Subcutaneous adipose tissue (tissue), 4 donors: Measurements from ENCODE around the gene CISD3. TPM values are rescaled to one million over a fixed set of nuclear protein-coding genes. Genes with fewer than 3 reads are reported as not detected.

Source experiments
- CTCF ChIP-seq: fragments of 450-650 bp; IDR thresholded peaks from one replicate; pipeline ENCODE4 v1.5.1; 2016; ENCODE audit warnings: low read depth, mild to moderate bottlenecking, control low read depth, antibody characterized with exemption, moderate library complexity
- total RNA-seq, 4 donors: library from RNA; depleted of rRNA; stranded (reverse); fragments of >200 nt; gene quantifications; one replicate each; pipeline ENCODE4 v1.1.0, GENCODE V29; 2016

Gene CISD3
- total RNA-seq, 4 donors from 2014 or later = 11.0 to 19.7 (median 15.1) TPM

GRCh38 chr17:38742411-38743308 lies 12.5 kb downstream of the CISD3 start:
- TF ChIP-seq CTCF = no peak

- no peak for TF ChIP-seq CTCF
Measured at GRCh38 chr17:38743556-38744171, 13.5 kb downstream of the CISD3 start.

GRCh38 chr17:38745545-38745944 lies 15.4 kb downstream of the CISD3 start:
- TF ChIP-seq CTCF = no peak

- no peak for TF ChIP-seq CTCF
Measured at GRCh38 chr17:38746004-38746848, 16.1 kb downstream of the CISD3 start.

- TF ChIP-seq CTCF = no peak
Measured at GRCh38 chr17:38746849-38747462, 16.8 kb downstream of the CISD3 start.

GRCh38 chr17:38747463-38748148 lies 17.5 kb downstream of the CISD3 start:
- no peak for TF ChIP-seq CTCF
